ENCODE data around the gene MICALL2.

MICALL2 gene

DNA sequence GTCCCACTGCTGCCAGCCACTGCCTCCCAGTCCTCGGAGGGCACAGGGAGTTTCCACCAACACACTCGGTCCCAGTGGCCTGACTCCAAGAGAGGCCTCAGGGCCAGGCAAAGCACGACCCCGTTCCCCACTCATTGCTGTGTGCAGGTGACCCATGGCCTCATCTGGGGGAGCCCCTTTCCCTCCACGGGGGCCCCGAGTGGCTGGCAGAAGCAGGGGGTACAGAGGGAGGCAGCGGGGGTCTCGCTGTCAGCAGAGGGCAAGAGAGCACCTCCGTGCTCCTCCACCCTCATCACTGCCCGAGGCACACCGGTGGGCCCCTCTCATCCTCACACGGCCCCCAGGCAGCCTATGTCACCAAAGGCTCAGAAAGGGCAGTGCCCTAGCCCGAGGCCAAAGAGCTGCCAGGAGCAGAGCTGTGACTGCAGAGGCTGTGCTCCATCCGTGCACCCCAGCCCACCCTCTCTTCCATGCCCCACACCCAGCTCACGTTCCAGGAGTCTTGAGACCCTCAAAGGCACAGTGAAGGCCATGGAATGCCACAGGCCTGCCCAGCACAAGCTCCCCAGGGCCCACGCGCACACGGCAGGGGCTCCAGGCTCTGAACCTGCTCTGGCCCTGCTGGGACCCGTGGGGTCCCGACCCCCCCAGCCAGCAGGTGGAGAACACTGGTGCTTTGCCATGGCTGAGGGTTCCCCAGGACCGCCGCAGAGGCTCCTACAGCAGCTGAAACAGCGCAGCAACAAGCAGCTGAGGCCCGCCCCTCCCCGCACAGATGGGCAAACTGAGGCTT, 25.9 kb downstream of the MICALL2 start:
- DNase-seq (ENCODE audit: low read depth, low spot score) = no peak

GRCh38 chr7:1432411-1433082, 26.7 kb downstream of the MICALL2 start:
- DNase-seq (ENCODE audit: low read depth, low spot score) = peak; percentile 20

DNA sequence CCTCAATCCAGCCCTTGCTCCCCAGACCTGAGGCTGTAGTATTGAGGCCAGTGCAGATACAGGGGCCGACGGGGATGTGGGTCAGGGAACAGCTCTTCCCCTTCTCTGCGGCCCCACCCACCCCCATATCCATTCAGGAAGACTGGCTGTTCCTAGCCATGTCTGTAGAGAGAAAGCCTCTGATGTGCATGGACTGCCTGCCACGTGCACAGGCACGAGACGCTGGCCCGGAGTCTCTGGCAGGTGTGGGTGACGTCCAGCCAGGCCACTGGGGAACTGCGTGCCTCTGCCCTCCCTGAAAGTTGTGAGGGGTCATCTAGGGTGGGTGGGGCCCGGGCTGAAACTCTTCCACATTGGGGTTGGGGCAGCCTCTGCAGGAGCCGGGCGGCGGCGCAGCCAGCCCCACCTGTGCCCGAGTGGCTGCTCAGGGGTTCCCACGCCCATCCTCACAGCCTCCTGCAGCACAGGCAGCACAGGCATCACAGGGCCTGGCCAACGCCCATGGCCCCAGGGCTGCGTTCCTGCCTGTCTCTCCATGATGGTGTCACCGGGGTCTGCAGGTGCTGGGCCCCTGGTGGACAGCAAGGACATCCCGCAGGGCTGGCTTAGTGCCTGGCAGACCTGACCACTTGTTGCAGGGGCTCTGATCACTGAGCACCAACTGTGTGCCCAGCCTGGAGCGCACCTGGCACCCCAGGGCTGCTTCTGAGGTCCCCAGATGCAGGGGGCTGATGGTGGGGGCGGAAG, 27.5 kb downstream of the MICALL2 start:
- DNase-seq (ENCODE audit: low read depth, low spot score) = no peak

DNA sequence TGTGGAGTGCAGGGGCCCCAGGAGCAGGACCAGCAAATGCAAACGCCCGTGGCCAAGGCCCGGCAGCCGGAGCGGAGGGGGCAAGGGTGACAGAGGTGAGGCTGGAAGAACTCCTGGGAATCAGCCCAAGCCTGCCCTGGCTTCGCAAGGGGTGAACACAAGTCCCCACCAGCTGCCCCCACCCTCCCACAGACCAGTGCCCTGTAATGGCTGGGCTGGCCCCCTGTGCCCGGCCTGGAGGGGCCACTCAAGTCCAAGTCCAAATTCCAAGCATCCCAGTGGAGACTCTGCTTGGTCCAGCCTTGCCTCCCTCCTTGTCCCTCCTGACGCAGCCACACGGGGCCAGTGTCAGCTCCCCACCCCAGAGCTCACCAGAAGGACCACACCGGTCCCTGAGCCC, 28.0 kb downstream of the MICALL2 start:
- no peak for DNase-seq (ENCODE audit: low read depth, low spot score)

DNA sequence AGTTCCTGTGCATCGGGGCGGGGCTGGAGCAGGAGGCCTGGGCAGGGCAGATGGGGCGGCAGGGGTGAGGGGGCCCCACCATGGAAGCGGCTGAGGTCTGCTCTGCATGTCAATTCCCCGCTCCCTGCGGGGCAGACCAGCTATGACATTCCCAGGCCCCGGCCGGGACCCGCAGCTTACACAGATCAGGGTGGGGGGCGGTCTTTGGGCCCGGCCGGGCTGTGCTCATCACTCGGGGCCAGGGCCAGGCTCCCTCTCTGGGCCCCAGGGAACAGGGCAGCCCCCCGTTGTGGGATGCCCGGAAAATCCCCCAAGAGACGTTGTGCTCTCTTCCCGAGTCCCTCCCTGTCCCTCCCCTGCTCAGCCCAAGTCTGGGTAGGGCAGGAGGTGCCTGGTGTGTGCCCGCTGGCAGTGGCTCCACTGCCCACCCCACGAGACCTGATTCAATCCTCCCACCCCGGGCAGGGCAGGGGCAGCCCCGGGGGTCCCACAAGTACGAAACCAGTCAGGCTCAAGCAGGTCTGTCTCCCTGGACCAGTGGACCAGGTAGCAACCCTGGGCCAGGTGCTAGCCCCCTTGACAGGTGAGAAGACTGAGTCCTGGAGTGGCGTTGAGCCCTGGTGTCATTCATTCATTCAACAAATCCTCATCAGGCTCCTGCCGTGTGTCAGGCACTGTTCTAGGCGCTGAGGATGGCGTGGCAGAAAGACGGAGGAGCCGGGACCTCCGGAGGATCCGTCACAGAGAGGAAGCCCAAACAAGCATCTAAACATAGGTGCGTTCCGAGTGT, 29.0 kb downstream of the MICALL2 start:
- DNase-seq (ENCODE audit: low read depth, low spot score) = no peak

- DNase-seq (ENCODE audit: low read depth, low spot score) = no peak
These were observed 30.2 kb downstream of the MICALL2 start for GRCh38 chr7:1428941-1429501.

GRCh38 chr7:1427064-1427657, 32.1 kb downstream of the MICALL2 start:
- no peak for DNase-seq (ENCODE audit: low read depth, low spot score)

- DNase-seq (ENCODE audit: low read depth, low spot score) = no peak
These were observed 32.8 kb downstream of the MICALL2 start for GRCh38 chr7:1426474-1426873.

DNA sequence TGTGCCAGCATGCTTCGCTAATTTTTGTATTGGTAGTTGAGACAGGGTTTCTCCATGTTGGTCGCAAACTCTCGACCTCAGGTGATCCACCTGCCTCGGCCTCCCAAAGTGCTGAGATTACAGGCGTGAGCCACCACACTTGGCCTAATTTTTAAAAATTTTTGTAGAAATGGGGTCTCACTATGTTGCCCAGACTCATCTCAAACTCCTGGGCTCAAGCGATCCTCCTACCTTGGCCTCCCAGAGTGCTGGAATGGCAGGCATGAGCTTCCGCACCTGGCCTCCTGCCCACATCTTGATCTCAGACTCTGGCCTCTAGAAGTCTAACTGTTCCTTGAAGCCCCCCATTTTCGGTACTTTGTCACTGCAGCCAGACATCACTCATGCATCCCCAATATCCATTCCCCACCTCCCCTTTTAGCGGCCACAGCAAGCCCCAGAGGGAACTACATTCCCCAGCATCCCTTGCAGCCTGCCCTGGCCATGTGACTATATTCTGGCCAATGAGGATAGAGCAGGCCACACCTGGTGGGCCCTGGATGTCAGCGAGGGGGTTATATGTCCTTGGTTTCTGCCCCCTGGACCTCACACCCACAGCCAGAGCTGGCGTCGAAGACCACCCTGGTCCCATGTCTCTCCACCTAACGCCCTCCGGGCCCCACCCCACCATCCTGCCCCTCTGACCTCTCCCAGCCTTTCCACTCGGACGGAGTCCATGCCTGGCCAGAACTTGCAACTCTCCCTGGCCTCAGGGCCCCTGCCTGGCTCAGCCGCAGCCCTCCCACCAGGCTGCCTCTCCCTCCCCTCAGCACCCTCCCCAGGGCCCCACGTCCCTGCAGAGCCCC, 33.8 kb downstream of the MICALL2 start:
- DNase-seq (ENCODE audit: low read depth, low spot score) = no peak

- DNase-seq (ENCODE audit: low read depth, low spot score) = no peak
These were observed 35.2 kb downstream of the MICALL2 start for GRCh38 chr7:1424041-1424440.

GRCh38 chr7:1423264-1423811, 35.9 kb downstream of the MICALL2 start:
- no peak for DNase-seq (ENCODE audit: low read depth, low spot score)

DNA sequence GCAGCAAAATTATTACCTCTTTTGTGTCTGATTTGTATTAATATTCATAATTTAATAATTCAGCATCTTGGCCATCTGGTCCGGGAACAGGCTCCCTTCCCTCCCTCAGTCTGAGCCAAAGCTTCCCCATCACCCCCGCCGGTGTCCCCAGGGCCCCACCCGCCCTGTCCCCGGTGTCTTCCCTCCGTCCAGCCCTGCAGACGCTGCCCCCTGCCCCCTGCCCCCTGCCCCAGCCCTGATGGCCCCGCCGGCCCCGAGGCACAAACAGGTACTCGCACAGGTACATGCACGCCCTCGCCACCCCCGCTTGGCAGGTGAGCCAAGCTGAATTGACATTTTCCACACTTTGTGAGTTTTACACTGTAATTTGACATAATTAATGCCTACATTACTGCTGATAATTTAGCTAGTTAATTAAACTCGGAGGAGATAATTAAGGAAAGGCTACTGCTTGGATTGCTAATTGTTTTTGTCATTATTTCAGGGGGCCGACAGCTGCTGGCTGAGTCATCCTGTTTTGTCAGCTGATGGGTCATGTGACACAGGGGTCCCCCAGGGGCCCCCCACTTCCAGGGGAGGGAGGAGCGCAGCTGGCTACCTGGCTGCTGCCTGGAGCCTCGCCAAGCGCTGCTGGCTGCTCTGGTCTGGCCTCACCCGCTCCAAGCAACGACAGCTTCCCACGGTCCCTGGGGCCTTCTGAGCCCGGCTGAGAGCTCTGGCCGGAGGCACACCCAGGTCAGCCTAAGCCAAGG, 36.6 kb downstream of the MICALL2 start:
- DNase-seq (ENCODE audit: low read depth, low spot score) = no peak

DNA sequence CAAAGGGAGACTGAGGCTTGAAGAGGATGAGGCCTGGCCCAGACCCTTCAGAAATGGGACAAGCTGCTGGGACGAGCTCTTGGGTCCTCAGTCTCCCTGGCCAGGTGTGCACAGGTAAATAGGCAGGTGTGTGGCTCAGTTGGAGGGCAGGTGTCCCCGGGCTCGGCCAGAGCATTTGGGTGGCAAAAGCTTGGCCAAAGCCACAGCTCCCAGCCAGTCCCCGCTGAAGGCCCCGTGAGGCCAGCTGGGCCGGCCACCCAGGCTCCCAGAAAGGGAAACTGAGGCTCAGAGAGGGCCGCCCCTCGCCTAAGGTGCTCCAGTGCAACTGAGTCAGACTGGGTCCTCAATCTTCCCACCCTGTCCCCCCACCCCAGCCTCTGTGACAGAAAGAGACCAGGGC, 37.3 kb downstream of the MICALL2 start:
- no peak for DNase-seq (ENCODE audit: low read depth, low spot score)

GRCh38 chr7:1421020-1421790, 38.1 kb downstream of the MICALL2 start:
- DNase-seq (ENCODE audit: low read depth, low spot score) = no peak

DNA sequence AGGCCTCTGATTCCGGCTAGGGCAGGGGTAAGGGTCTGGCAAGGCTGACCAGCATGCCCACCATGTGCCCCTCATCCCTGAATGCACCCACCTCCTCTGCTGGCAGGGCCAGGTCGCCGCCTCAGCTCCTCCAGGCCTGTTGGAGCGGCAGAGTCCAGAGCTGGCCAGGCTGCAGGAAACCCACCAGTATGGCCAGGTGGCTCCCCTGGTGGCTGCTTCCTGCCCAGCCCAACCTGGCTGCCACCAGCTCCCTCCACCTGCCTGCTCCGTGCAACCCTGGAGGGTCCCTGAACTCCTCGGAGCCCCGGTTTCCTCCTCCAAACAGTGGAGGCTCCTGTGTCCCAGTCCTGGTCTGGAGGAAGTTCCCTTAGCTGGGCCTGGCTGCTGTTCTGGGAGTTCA, 39.6 kb downstream of the MICALL2 start:
- DNase-seq (ENCODE audit: low read depth, low spot score) = no peak

GRCh38 chr7:1419310-1419634, 40.0 kb downstream of the MICALL2 start:
- DNase-seq (ENCODE audit: low read depth, low spot score) = no peak

DNA sequence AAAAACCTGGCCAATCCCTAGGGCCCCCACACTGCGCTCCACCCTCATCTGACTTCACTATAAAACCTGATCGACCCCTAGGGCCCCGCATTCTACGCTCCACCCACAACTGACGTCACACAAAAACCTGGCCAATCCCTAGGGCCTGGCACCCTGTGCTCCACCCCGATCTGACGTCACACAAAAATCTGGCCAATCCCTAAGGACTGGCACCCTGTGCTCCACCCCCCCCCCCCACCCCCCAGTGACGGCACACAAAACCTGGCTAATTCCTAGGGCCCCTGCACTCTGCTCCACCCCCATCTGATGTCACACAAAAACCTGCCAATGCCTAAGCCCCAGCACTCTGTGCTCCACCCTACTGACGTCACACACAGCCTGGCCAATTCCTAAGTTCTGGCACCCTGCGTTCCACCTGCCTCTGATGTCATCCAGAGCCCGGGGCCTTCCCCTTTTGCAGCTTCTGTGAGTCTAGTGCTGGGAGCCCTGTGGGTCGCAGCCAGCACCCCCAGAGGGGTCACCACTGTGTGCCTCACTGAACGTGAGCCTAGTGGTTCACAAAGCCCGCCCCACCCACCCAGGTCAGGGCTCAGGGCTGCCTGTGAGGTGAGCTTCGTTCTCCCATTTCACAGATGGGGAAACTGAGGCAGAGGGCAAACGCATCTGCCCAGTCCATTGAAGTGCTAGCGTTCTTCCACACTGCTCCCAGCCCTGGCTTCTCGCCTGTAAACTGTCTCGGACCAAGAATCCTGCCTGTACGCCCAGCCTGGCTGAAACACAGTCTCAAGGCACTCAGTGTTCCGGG, 40.6 kb downstream of the MICALL2 start:
- no peak for DNase-seq (ENCODE audit: low read depth, low spot score)
